ENCODE results near the gene ZNF821. TPM values are rescaled to one million over a fixed set of nuclear protein-coding genes. Genes with fewer than 3 reads are reported as not detected.
"Not testable (repeated sequence)": the region's sequence is repeated elsewhere in the genome, so short reads cannot be mapped to it uniquely, and the experiment has no call there.

The ZNF821 gene
- total and polyA plus RNA-seq, 4 donors = 5.4 to 9.9 (median 8.5) TPM

DNA sequence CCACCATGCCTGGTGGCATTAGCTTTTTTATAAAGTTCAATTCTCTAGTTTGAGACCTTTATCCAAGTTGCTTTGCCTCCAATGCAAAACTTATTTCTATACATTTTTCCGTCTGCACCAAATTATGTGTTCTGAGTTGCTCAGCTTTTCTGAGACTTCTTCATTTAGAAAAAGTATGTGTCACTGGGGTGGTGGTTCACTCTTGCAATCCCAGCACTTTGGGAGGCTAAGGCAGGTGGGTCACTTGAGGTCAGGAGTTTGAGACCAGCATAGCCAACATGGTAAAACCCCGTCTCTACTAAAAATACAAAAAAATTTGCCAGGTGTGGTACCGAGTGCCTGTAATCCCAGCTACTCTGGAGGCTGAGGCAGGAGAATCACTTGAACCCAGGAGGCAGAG lies 52.3 kb downstream of the ZNF821 start:
- intact Hi-C loops (cut with DNase I); DNase-seq; H3K27ac ChIP-seq (ENCODE audit: low read depth in 1 of 2, low read length in 2 of 2); H3K36me3 ChIP-seq (ENCODE audit: control insufficient read depth in 1 of 2, insufficient read depth in 2 of 2, low read length in 1 of 2); H3K4me1 ChIP-seq (ENCODE audit: control insufficient read depth in 1 of 2, insufficient read depth in 2 of 2, low read length in 2 of 2); ATAC-seq (ENCODE audit: low FRiP score); H3K27me3 ChIP-seq (ENCODE audit: control insufficient read depth in 1 of 2, insufficient read depth in 2 of 2, low read length in 1 of 2); H3K4me3 ChIP-seq (ENCODE audit: low read length in 2 of 2); H3K9me3 ChIP-seq (ENCODE audit: control insufficient read depth, low read length): not testable (repeated sequence)
- 88 to 89% methylated on average over 3 of the region's 3 CpGs for WGBS, 2 donors

GRCh38 chr16:71830359-71830758 lies 53.6 kb downstream of the ZNF821 start:
- 86 to 87% methylated on average over 2 of the region's 2 CpGs for WGBS, 2 donors
- Histone ChIP-seq H3K4me3 (ENCODE audit: low read length in 2 of 2) (no peak overlapping the region), H3K36me3 (ENCODE audit: control insufficient read depth in 1 of 2, insufficient read depth in 2 of 2, low read length in 1 of 2) (no peaks in the 10 kb centered on the region), H3K4me1 (ENCODE audit: control insufficient read depth in 1 of 2, insufficient read depth in 2 of 2, low read length in 2 of 2) (no peaks in the 10 kb centered on the region), H3K27ac (ENCODE audit: low read depth in 1 of 2, low read length in 2 of 2) (no peak overlapping the region), H3K27me3 (ENCODE audit: control insufficient read depth in 1 of 2, insufficient read depth in 2 of 2, low read length in 1 of 2) (no peaks in the 10 kb centered on the region), H3K9me3 (ENCODE audit: control insufficient read depth, low read length) (no peaks in the 10 kb centered on the region)
- ATAC-seq (ENCODE audit: low FRiP score) (no peak), DNase-seq (no peak)
- intact Hi-C loops (cut with DNase I) = no loop called here

GRCh38 chr16:71826533-71827017 lies 57.4 kb downstream of the ZNF821 start:
- DNase-seq (no peak), ATAC-seq (ENCODE audit: low FRiP score) (no peak)
- Histone ChIP-seq H3K27me3 (ENCODE audit: control insufficient read depth in 1 of 2, insufficient read depth in 2 of 2, low read length in 1 of 2) (no peaks in the 10 kb centered on the region), H3K9me3 (ENCODE audit: control insufficient read depth, low read length) (no peaks in the 10 kb centered on the region), H3K27ac (ENCODE audit: low read depth in 1 of 2, low read length in 2 of 2) (no peak overlapping the region), H3K4me1 (ENCODE audit: control insufficient read depth in 1 of 2, insufficient read depth in 2 of 2, low read length in 2 of 2) (no peaks in the 10 kb centered on the region), H3K36me3 (ENCODE audit: control insufficient read depth in 1 of 2, insufficient read depth in 2 of 2, low read length in 1 of 2) (no peaks in the 10 kb centered on the region), H3K4me3 (ENCODE audit: low read length in 2 of 2) (no peak overlapping the region)
- 78 to 81% methylated on average over 5 of the region's 5 CpGs for WGBS, 2 donors
- intact Hi-C loops (cut with DNase I) = no loop called here

DNA sequence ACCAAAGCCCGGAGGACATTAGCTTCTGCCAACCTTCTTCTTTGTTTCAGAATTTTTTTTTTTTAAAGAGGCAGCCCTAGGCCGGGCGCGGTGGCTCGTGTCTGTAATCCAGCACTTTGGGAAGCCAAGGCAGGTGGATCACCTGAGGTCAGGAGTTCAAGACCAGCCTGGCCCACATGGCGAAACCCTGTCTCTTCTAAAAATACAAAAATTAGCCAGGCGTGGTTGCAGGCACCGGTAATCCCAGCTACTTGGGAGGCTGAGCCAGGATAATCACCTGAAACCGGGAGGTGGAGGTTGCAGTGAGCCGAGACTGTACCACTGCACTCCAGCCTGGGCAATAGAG lies 66.9 kb downstream of the ZNF821 start:
- H3K36me3 ChIP-seq (ENCODE audit: control insufficient read depth in 1 of 2, insufficient read depth in 2 of 2, low read length in 1 of 2); H3K9me3 ChIP-seq (ENCODE audit: control insufficient read depth, low read length); H3K4me3 ChIP-seq (ENCODE audit: low read length in 2 of 2); H3K27me3 ChIP-seq (ENCODE audit: control insufficient read depth in 1 of 2, insufficient read depth in 2 of 2, low read length in 1 of 2); H3K4me1 ChIP-seq (ENCODE audit: control insufficient read depth in 1 of 2, insufficient read depth in 2 of 2, low read length in 2 of 2); DNase-seq: not testable (repeated sequence)
- H3K27ac ChIP-seq (ENCODE audit: low read depth in 1 of 2, low read length in 2 of 2) = peak overlapping the region; percentile 84 to 86
- WGBS, 2 donors = 13 to 16% methylated on average over 10 of the region's 10 CpGs
- ATAC-seq (ENCODE audit: low FRiP score) = peak; percentile 28
- intact Hi-C loops (cut with DNase I) = loop anchor here in 1 of 2 donors (2.0 kb wide), 1 partner anchor 28 kb away; the partner anchor contains the start of gene ATXN1L

- no peak for ATAC-seq (ENCODE audit: low FRiP score)
- Histone ChIP-seq H3K27me3 (ENCODE audit: control insufficient read depth in 1 of 2, insufficient read depth in 2 of 2, low read length in 1 of 2) (no peaks in the 10 kb centered on the region), H3K36me3 (ENCODE audit: control insufficient read depth in 1 of 2, insufficient read depth in 2 of 2, low read length in 1 of 2) (no peaks in the 10 kb centered on the region), H3K4me3 (ENCODE audit: low read length in 2 of 2) (no peak overlapping the region), H3K27ac (ENCODE audit: low read depth in 1 of 2, low read length in 2 of 2) (no peak overlapping the region), H3K9me3 (ENCODE audit: control insufficient read depth, low read length) (no peaks in the 10 kb centered on the region), H3K4me1 (ENCODE audit: control insufficient read depth in 1 of 2, insufficient read depth in 2 of 2, low read length in 2 of 2) (no peaks in the 10 kb centered on the region)
- intact Hi-C loops (cut with DNase I) = no loop called here
- WGBS, 2 donors = 70 to 86% methylated on average over 4 to 5 of the region's 5 CpGs
- no peak for DNase-seq
Observed at GRCh38 chr16:71811261-71811803, 72.7 kb downstream of the ZNF821 start.

GRCh38 chr16:71810155-71810530 lies 73.8 kb downstream of the ZNF821 start:
- H3K36me3 ChIP-seq (ENCODE audit: control insufficient read depth in 1 of 2, insufficient read depth in 2 of 2, low read length in 1 of 2); H3K4me3 ChIP-seq (ENCODE audit: low read length in 2 of 2); DNase-seq; ATAC-seq (ENCODE audit: low FRiP score); H3K27ac ChIP-seq (ENCODE audit: low read depth in 1 of 2, low read length in 2 of 2); H3K9me3 ChIP-seq (ENCODE audit: control insufficient read depth, low read length); intact Hi-C loops (cut with DNase I); H3K27me3 ChIP-seq (ENCODE audit: control insufficient read depth in 1 of 2, insufficient read depth in 2 of 2, low read length in 1 of 2); H3K4me1 ChIP-seq (ENCODE audit: control insufficient read depth in 1 of 2, insufficient read depth in 2 of 2, low read length in 2 of 2): not testable (repeated sequence)
- WGBS, 2 donors = 92 to 93% methylated on average over 11 of the region's 11 CpGs

Other genes starting within 250 kb of the ZNF821 start
- 10 to 100 TPM; 10.6 to 13.1 TPM for gene PHLPP2, start 159.5 kb downstream of the ZNF821 start, total RNA-seq
- 1 to 10 TPM; 2.9 to 4.4 TPM for gene PHLPP2, start 159.5 kb downstream of the ZNF821 start, polyA plus RNA-seq
- gene AP1G1, start 75.3 kb downstream of the ZNF821 start, total RNA-seq = 10 to 100 TPM; 72.3 to 87.7 TPM
- 10 to 100 TPM; 12.4 to 24.1 TPM for gene AP1G1, start 75.3 kb downstream of the ZNF821 start, polyA plus RNA-seq
- gene ATXN1L, start 38.2 kb downstream of the ZNF821 start, total RNA-seq = 10 to 100 TPM; 30.4 to 31.2 TPM
- gene ATXN1L, start 38.2 kb downstream of the ZNF821 start, polyA plus RNA-seq = 10 to 100 TPM in 1 of 2 donors, 1 to 10 TPM in 1; 7.9 to 10.8 TPM
- 100 to 1,000 TPM; 152 to 202 TPM for gene IST1, start 11.3 kb upstream of the ZNF821 start, total RNA-seq
- 100 to 1,000 TPM in 1 of 2 donors, 10 to 100 TPM in 1; 52.5 to 150 TPM for gene IST1, start 11.3 kb upstream of the ZNF821 start, polyA plus RNA-seq
- gene PKD1L3, start 116.2 kb upstream of the ZNF821 start, total RNA-seq = under 1 TPM; 0.32 to 0.60 TPM
- under 1 TPM; 0.05 to 0.13 TPM for gene PKD1L3, start 116.2 kb upstream of the ZNF821 start, polyA plus RNA-seq
- gene DHODH, start 124.6 kb upstream of the ZNF821 start, total RNA-seq = 1 to 10 TPM; 4.9 to 5.0 TPM
- 1 to 10 TPM; 3.0 to 4.2 TPM for gene DHODH, start 124.6 kb upstream of the ZNF821 start, polyA plus RNA-seq
- gene HP, start 170.3 kb upstream of the ZNF821 start, total RNA-seq = 10 to 100 TPM; 19.4 to 83.0 TPM
- gene HP, start 170.3 kb upstream of the ZNF821 start, polyA plus RNA-seq = 10 to 100 TPM in 1 of 2 donors, 1 to 10 TPM in 1; 3.5 to 34.7 TPM
- gene HPR, start 179.0 kb upstream of the ZNF821 start, total RNA-seq = under 1 TPM in 1 of 2 donors, not detected in 1; 0.49 TPM
- gene HPR, start 179.0 kb upstream of the ZNF821 start, polyA plus RNA-seq = 1 to 10 TPM; 1.1 to 4.8 TPM
- gene TXNL4B, start 209.4 kb upstream of the ZNF821 start, total RNA-seq = 10 to 100 TPM in 1 of 2 donors, 1 to 10 TPM in 1; 8.9 to 11.8 TPM
- gene TXNL4B, start 209.4 kb upstream of the ZNF821 start, polyA plus RNA-seq = 1 to 10 TPM; 7.3 to 8.9 TPM
- 10 to 100 TPM; 58.1 to 63.4 TPM for gene DHX38, start 209.7 kb upstream of the ZNF821 start, total RNA-seq
- 10 to 100 TPM; 22.4 to 77.4 TPM for gene DHX38, start 209.7 kb upstream of the ZNF821 start, polyA plus RNA-seq